Mesenchymal stem cell (in vitro differentiated cells and primary cell): ENCODE data around the gene TMED3.
A peak's percentile ranks its signal among the peaks of the same experiment; 100 is the strongest.

Experiments used
- DNase-seq: peaks from one replicate; pipeline ENCODE4 v3.0.0-alpha.2; 2013
- H2AFZ ChIP-seq: one replicate; pipeline ENCODE4 v1.6.1; 2013; ENCODE audit warnings: low read depth, mild to moderate bottlenecking, control low read depth, inconsistent platforms, low read length, moderate library complexity
- H2AK5ac ChIP-seq: 2 replicates; pipeline ENCODE4 v1.6.1; 2013; ENCODE audit warnings: low read length, moderate library complexity, mild to moderate bottlenecking, inconsistent platforms; ENCODE audit not compliant: severe bottlenecking
- H2BK120ac ChIP-seq: one replicate; pipeline ENCODE4 v1.6.1; 2013; ENCODE audit warnings: low read depth, mild to moderate bottlenecking, inconsistent platforms, low read length, moderate library complexity
- H2BK12ac ChIP-seq, 2 experiments: one replicate each; pipeline ENCODE4 v1.6.1; 2013; ENCODE audit warnings: inconsistent platforms in 2 of 2, low read length in 2 of 2, mild to moderate bottlenecking in 2 of 2, moderate library complexity in 2 of 2, control low read depth in 1 of 2
- H2BK15ac ChIP-seq: one replicate; pipeline ENCODE4 v1.6.1; 2013; ENCODE audit warnings: mild to moderate bottlenecking, low read depth, inconsistent platforms; ENCODE audit not compliant: poor library complexity, severe bottlenecking
- H2BK5ac ChIP-seq: 2 replicates; pipeline ENCODE4 v1.6.1; 2013; ENCODE audit warnings: low read depth, mild to moderate bottlenecking, low read length, control low read depth, inconsistent platforms; ENCODE audit not compliant: poor library complexity, severe bottlenecking
- H3K14ac ChIP-seq, 2 experiments: one replicate each; pipeline ENCODE4 v1.6.1; 2013; ENCODE audit warnings: inconsistent platforms in 2 of 2, low read length in 2 of 2, control low read depth in 1 of 2, mild to moderate bottlenecking in 1 of 2, moderate library complexity in 1 of 2
- H3K18ac ChIP-seq, 2 experiments: one replicate each; pipeline ENCODE4 v1.6.1; 2013; ENCODE audit warnings: inconsistent platforms in 2 of 2, low read length in 2 of 2, control low read depth in 1 of 2, low read depth in 1 of 2, mild to moderate bottlenecking in 1 of 2
- H3K23ac ChIP-seq, 2 experiments: one replicate each; pipeline ENCODE4 v1.6.1; 2013; ENCODE audit warnings: inconsistent platforms in 2 of 2, low read length in 2 of 2, mild to moderate bottlenecking in 2 of 2, moderate library complexity in 2 of 2, control low read depth in 1 of 2
- H3K27ac ChIP-seq: 2 replicates; pipeline ENCODE4 v1.5.1; 2013; ENCODE audit warnings: mild to moderate bottlenecking, moderate library complexity, low read length, control low read depth, inconsistent platforms; ENCODE audit not compliant: poor library complexity, severe bottlenecking
- H3K27me3 ChIP-seq, 2 experiments: 2 replicates each; pipeline versions ENCODE4 v1.6.1 to v1.7.0; 2013; ENCODE audit warnings: low read length in 2 of 2, mild to moderate bottlenecking in 2 of 2, moderate library complexity in 2 of 2, control low read depth in 1 of 2, inconsistent platforms in 1 of 2; ENCODE audit not compliant: control insufficient read depth in 1 of 2, insufficient read depth in 1 of 2
- H3K36me3 ChIP-seq, 2 experiments: 2 replicates each; pipeline versions ENCODE4 v1.6.1 to v1.7.0; 2013; ENCODE audit warnings: low read length in 2 of 2, control low read depth in 1 of 2, inconsistent platforms in 1 of 2, low read depth in 1 of 2, mild to moderate bottlenecking in 1 of 2; ENCODE audit not compliant: insufficient read depth in 2 of 2, control insufficient read depth in 1 of 2
- H3K4ac ChIP-seq, 2 experiments: one replicate each; pipeline ENCODE4 v1.6.1; 2013; ENCODE audit warnings: inconsistent platforms in 2 of 2, low read length in 2 of 2, mild to moderate bottlenecking in 2 of 2, moderate library complexity in 2 of 2, control low read depth in 1 of 2, low read depth in 1 of 2
- H3K4me1 ChIP-seq: 2 replicates; pipeline ENCODE4 v1.6.1; 2013; ENCODE audit warnings: low read depth, low read length, control low read depth; ENCODE audit not compliant: control insufficient read depth, insufficient read depth
- H3K4me2 ChIP-seq: 2 replicates; pipeline ENCODE4 v1.6.1; 2013; ENCODE audit warnings: low read length, mild to moderate bottlenecking, inconsistent platforms; ENCODE audit not compliant: poor library complexity, severe bottlenecking
- H3K4me3 ChIP-seq, 2 experiments: 2 replicates each; pipeline versions ENCODE4 v1.5.1 to v1.7.0; 2013; ENCODE audit warnings: low read length in 2 of 2, mild to moderate bottlenecking in 2 of 2, control low read depth in 1 of 2, low read depth in 1 of 2; ENCODE audit not compliant: insufficient read depth in 1 of 2
- H3K79me1 ChIP-seq: replicated peaks from 2 replicates; pipeline ENCODE4 v1.6.1; 2013; ENCODE audit warnings: mild to moderate bottlenecking, control low read depth, low read length, inconsistent platforms; ENCODE audit not compliant: poor library complexity, severe bottlenecking
- H3K9ac ChIP-seq: 2 replicates; pipeline ENCODE4 v1.7.0; 2013; ENCODE audit warnings: mild to moderate bottlenecking, low read length, moderate library complexity
- H3K9me3 ChIP-seq: 2 replicates; pipeline ENCODE4 v1.7.0; 2013; ENCODE audit warnings: mild to moderate bottlenecking, low read length; ENCODE audit not compliant: control insufficient read depth
- H4K8ac ChIP-seq: one replicate; pipeline ENCODE4 v1.6.1; 2013; ENCODE audit warnings: inconsistent platforms, mild to moderate bottlenecking, low read length, moderate library complexity
- H4K91ac ChIP-seq: one replicate; pipeline ENCODE4 v1.6.1; 2013; ENCODE audit warnings: mild to moderate bottlenecking, low read length, inconsistent platforms
- WGBS: methylation state at CpG from one replicate; pipeline ENCODE4 v1.1.7; 2013; ENCODE audit warnings: mixed read lengths; 5-methylcytosine and 5-hydroxymethylcytosine counted together

The TMED3 gene

GRCh38 chr15:79365765-79366164, 54.9 kb downstream of the TMED3 start:
- H3K4me1 ChIP-seq = peaks cover 4% of the 10 kb centered on the region
- no peak for DNase-seq
- no peak overlapping the region for H3K4ac ChIP-seq

GRCh38 chr15:79366691-79367090, 55.8 kb downstream of the TMED3 start:
- H2BK15ac ChIP-seq = no peak overlapping the region
- no peak overlapping the region for H2AK5ac ChIP-seq
- no peak for DNase-seq
- H3K4me3 ChIP-seq = no peak overlapping the region
- no peaks in the 10 kb centered on the region for H3K79me1 ChIP-seq
- H3K36me3 ChIP-seq = peaks cover 0 to 3% of the 10 kb centered on the region in 2 experiments
- H2AFZ ChIP-seq = no peak overlapping the region
- H3K18ac ChIP-seq = no peak overlapping the region
- H4K8ac ChIP-seq = no peak overlapping the region
- no peak overlapping the region for H3K23ac ChIP-seq
- no peak overlapping the region for H3K27ac ChIP-seq
- no peaks in the 10 kb centered on the region for H3K9me3 ChIP-seq
- no peak overlapping the region for H3K4ac ChIP-seq
- H4K91ac ChIP-seq = no peak overlapping the region
- no peaks in the 10 kb centered on the region for H3K27me3 ChIP-seq
- WGBS = 100% methylated on average over 2 of the region's 2 CpGs
- no peak overlapping the region for H3K14ac ChIP-seq
- H3K4me1 ChIP-seq = peaks cover 4% of the 10 kb centered on the region
- H3K4me2 ChIP-seq = no peak overlapping the region
- H2BK120ac ChIP-seq = no peak overlapping the region
- H2BK5ac ChIP-seq = no peak overlapping the region
- no peak overlapping the region for H3K9ac ChIP-seq
- no peak overlapping the region for H2BK12ac ChIP-seq

More at GRCh38 chr15:79365765-79366164, 54.9 kb downstream of the TMED3 start:
- H3K27ac ChIP-seq = no peak overlapping the region
- no peaks in the 10 kb centered on the region for H3K79me1 ChIP-seq
- no peak overlapping the region for H3K9ac ChIP-seq
- no peak overlapping the region for H3K4me2 ChIP-seq
- no peaks in the 10 kb centered on the region for H3K27me3 ChIP-seq
- H2BK12ac ChIP-seq = no peak overlapping the region
- no peak overlapping the region for H3K18ac ChIP-seq
- H2AFZ ChIP-seq = no peak overlapping the region
- H2AK5ac ChIP-seq = no peak overlapping the region
- H3K4me3 ChIP-seq = no peak overlapping the region
- H2BK120ac ChIP-seq = no peak overlapping the region
- no peak overlapping the region for H4K91ac ChIP-seq
- no peak overlapping the region for H2BK15ac ChIP-seq
- H3K23ac ChIP-seq = no peak overlapping the region
- H3K36me3 ChIP-seq = peaks cover 0 to 3% of the 10 kb centered on the region in 2 experiments
- H3K14ac ChIP-seq = no peak overlapping the region
- no peaks in the 10 kb centered on the region for H3K9me3 ChIP-seq
- no peak overlapping the region for H2BK5ac ChIP-seq
- no peak overlapping the region for H4K8ac ChIP-seq
- WGBS = 21% methylated on average over 3 of the region's 3 CpGs

GRCh38 chr15:79370716-79371115, 59.8 kb downstream of the TMED3 start:
- Histone ChIP-seq H2BK120ac (no peak overlapping the region), H2BK15ac (no peak overlapping the region), H3K4me1 (peaks cover 1% of the 10 kb centered on the region), H2AFZ (no peak overlapping the region), H3K18ac (no peak overlapping the region), H3K79me1 (no peaks in the 10 kb centered on the region), H3K9ac (no peak overlapping the region), H3K14ac (no peak overlapping the region), H3K4ac (no peak overlapping the region), H2BK5ac (no peak overlapping the region), H3K4me3 (no peak overlapping the region), H4K8ac (no peak overlapping the region), H3K23ac (no peak overlapping the region), H3K9me3 (no peaks in the 10 kb centered on the region), H3K4me2 (no peak overlapping the region), H2AK5ac (no peak overlapping the region), H4K91ac (no peak overlapping the region), H2BK12ac (no peak overlapping the region), H3K27ac (no peak overlapping the region), H3K27me3 (no peaks in the 10 kb centered on the region), H3K36me3 (no peaks in the 10 kb centered on the region)
- DNase-seq = peak; percentile 85
- 29% methylated on average over 1 of the region's 1 CpG for WGBS

- Histone ChIP-seq H3K36me3 (no peaks in the 10 kb centered on the region), H2BK12ac (no peak overlapping the region), H3K27ac (no peak overlapping the region), H3K4ac (no peak overlapping the region), H2AFZ (no peak overlapping the region), H3K79me1 (no peaks in the 10 kb centered on the region), H3K4me1 (peaks cover under 1% of the 10 kb centered on the region), H4K91ac (no peak overlapping the region), H2AK5ac (no peak overlapping the region), H3K18ac (no peak overlapping the region), H2BK120ac (no peak overlapping the region), H3K4me2 (no peak overlapping the region), H3K14ac (no peak overlapping the region), H3K23ac (no peak overlapping the region), H3K9me3 (no peaks in the 10 kb centered on the region), H2BK15ac (no peak overlapping the region), H4K8ac (no peak overlapping the region), H3K4me3 (no peak overlapping the region), H3K9ac (no peak overlapping the region), H2BK5ac (no peak overlapping the region), H3K27me3 (no peaks in the 10 kb centered on the region)
- WGBS = 100% methylated on average over 1 of the region's 1 CpG
- DNase-seq = no peak
Observed at GRCh38 chr15:79371591-79371990, 60.7 kb downstream of the TMED3 start.
